LHCN-M2 (cell line): ENCODE measurements around the gene FAM24B. TPM values are rescaled to one million over a fixed set of nuclear protein-coding genes. Genes with fewer than 3 reads are reported as not detected.

Source experiments
- DNase-seq: peaks from one replicate; pipeline ENCODE4 v3.0.0-alpha.2; 2012; ENCODE audit warnings: low read depth
- total RNA-seq: library from RNA; depleted of rRNA; stranded (reverse); fragments of >200 nt; gene quantifications from 2 replicates; pipeline ENCODE4 v1.2.3, GENCODE V29; 2014; rRNA removed

The FAM24B gene
- total RNA-seq, 1 experiment from 2014 or later, result 48.2 TPM

GRCh38 chr10:122828716-122829255 is 50.6 kb downstream of the FAM24B start:
- no peak for DNase-seq

GRCh38 chr10:122827302-122827701 is 52.1 kb downstream of the FAM24B start:
- no peak for DNase-seq

GRCh38 chr10:122822973-122823690 is 56.2 kb downstream of the FAM24B start:
- DNase-seq, result no peak

GRCh38 chr10:122821808-122822207 is 57.6 kb downstream of the FAM24B start:
- no peak for DNase-seq

GRCh38 chr10:122815458-122815857 is 63.9 kb downstream of the FAM24B start:
- DNase-seq, result no peak

- DNase-seq, result no peak
Measured at GRCh38 chr10:122814493-122814892, 64.9 kb downstream of the FAM24B start.

GRCh38 chr10:122812751-122813150 is 66.6 kb downstream of the FAM24B start:
- DNase-seq, result no peak

GRCh38 chr10:122802282-122802681 is 77.1 kb downstream of the FAM24B start:
- DNase-seq, result no peak

Other genes starting within 250 kb of the FAM24B start
- not detected in 2 replicates for gene C10orf120, start 179.7 kb downstream of the FAM24B start, total RNA-seq
- 2.5 and 4.8 TPM in 2 replicates for gene CUZD1, start 33.7 kb downstream of the FAM24B start, total RNA-seq
- gene FAM24A, start 31.0 kb upstream of the FAM24B start, total RNA-seq, result not detected in 2 replicates
- 13.4 and 16.9 TPM in 2 replicates for gene C10orf88, start 74.6 kb upstream of the FAM24B start, total RNA-seq
- gene PSTK, start 100.8 kb upstream of the FAM24B start, total RNA-seq, result 5.6 and 9.4 TPM in 2 replicates
- 3.5 and 4.5 TPM in 2 replicates for gene IKZF5, start 129.2 kb upstream of the FAM24B start, total RNA-seq
- 8.4 and 9.2 TPM in 2 replicates for gene ACADSB, start 129.4 kb upstream of the FAM24B start, total RNA-seq